SK-N-MC (cell line): ENCODE results near the gene PDX1.

ENCODE experiments used
- EZH2 ChIP-seq: fragments of 200-600 bp; sonication (generic); IDR thresholded peaks from one replicate; pipeline ENCODE4 v1.6.1; 2017; ENCODE audit warnings: antibody characterized with exemption
- POLR2AphosphoS5 ChIP-seq: IDR thresholded peaks from 2 replicates; pipeline ENCODE4 v1.6.1; 2012; ENCODE audit warnings: mild to moderate bottlenecking, low read depth, low read length, borderline replicate concordance

- TF ChIP-seq POLR2AphosphoS5 (no peak), EZH2 (no peak)
Observed at GRCh38 chr13:27907121-27907787, 12.5 kb upstream of the PDX1 start.
